Measurements from ENCODE around the gene UBXN10.
A peak's percentile ranks its signal among the peaks of the same experiment; 100 is the strongest.

Gene UBXN10

GRCh38 chr1:20195462-20195780 is 9.5 kb downstream of the UBXN10 start:
- no peak overlapping the region for H3K27ac ChIP-seq (ENCODE audit: low read length)
- H3K9me3 ChIP-seq (ENCODE audit: control insufficient read depth in 1 of 2, low read length in 2 of 2) = no peaks in the 10 kb centered on the region
- peaks cover 0 to 6% of the 10 kb centered on the region in 2 donors for H3K36me3 ChIP-seq (ENCODE audit: control insufficient read depth in 1 of 2, insufficient read depth in 2 of 2, low read length in 2 of 2)
- no peaks in the 10 kb centered on the region for H3K27me3 ChIP-seq (ENCODE audit: low read depth, low read length)
- no peak overlapping the region for H3K4me3 ChIP-seq (ENCODE audit: low read depth in 1 of 2, low read length in 2 of 2)
- peaks cover 3 to 12% of the 10 kb centered on the region in 2 donors for H3K4me1 ChIP-seq (ENCODE audit: control insufficient read depth in 1 of 2, insufficient read depth in 2 of 2, low read length in 2 of 2)

GRCh38 chr1:20197329-20197791 is 11.5 kb downstream of the UBXN10 start:
- peaks cover 0 to 12% of the 10 kb centered on the region in 2 donors for H3K4me1 ChIP-seq (ENCODE audit: control insufficient read depth in 1 of 2, insufficient read depth in 2 of 2, low read length in 2 of 2)
- H3K27ac ChIP-seq (ENCODE audit: low read length) = no peak overlapping the region
- H3K36me3 ChIP-seq (ENCODE audit: control insufficient read depth in 1 of 2, insufficient read depth in 2 of 2, low read length in 2 of 2) = no peaks in the 10 kb centered on the region
- no peaks in the 10 kb centered on the region for H3K9me3 ChIP-seq (ENCODE audit: control insufficient read depth in 1 of 2, low read length in 2 of 2)
- H3K4me3 ChIP-seq (ENCODE audit: low read depth in 1 of 2, low read length in 2 of 2) = no peak overlapping the region
- no peaks in the 10 kb centered on the region for H3K27me3 ChIP-seq (ENCODE audit: low read depth, low read length)

GRCh38 chr1:20198296-20198695 is 12.4 kb downstream of the UBXN10 start:
- Histone ChIP-seq H3K27me3 (ENCODE audit: low read depth, low read length) (no peaks in the 10 kb centered on the region), H3K4me3 (ENCODE audit: low read depth in 1 of 2, low read length in 2 of 2) (no peak overlapping the region), H3K9me3 (ENCODE audit: control insufficient read depth in 1 of 2, low read length in 2 of 2) (no peaks in the 10 kb centered on the region), H3K4me1 (ENCODE audit: control insufficient read depth in 1 of 2, insufficient read depth in 2 of 2, low read length in 2 of 2) (peaks cover 0 to 12% of the 10 kb centered on the region in 2 donors), H3K27ac (ENCODE audit: low read length) (no peak overlapping the region), H3K36me3 (ENCODE audit: control insufficient read depth in 1 of 2, insufficient read depth in 2 of 2, low read length in 2 of 2) (no peaks in the 10 kb centered on the region)

GRCh38 chr1:20198918-20199317 is 13.0 kb downstream of the UBXN10 start:
- no peaks in the 10 kb centered on the region for H3K9me3 ChIP-seq (ENCODE audit: control insufficient read depth in 1 of 2, low read length in 2 of 2)
- H3K27ac ChIP-seq (ENCODE audit: low read length) = no peak overlapping the region
- H3K27me3 ChIP-seq (ENCODE audit: low read depth, low read length) = no peaks in the 10 kb centered on the region
- H3K4me3 ChIP-seq (ENCODE audit: low read depth in 1 of 2, low read length in 2 of 2) = no peak overlapping the region
- no peaks in the 10 kb centered on the region for H3K36me3 ChIP-seq (ENCODE audit: control insufficient read depth in 1 of 2, insufficient read depth in 2 of 2, low read length in 2 of 2)
- H3K4me1 ChIP-seq (ENCODE audit: control insufficient read depth in 1 of 2, insufficient read depth in 2 of 2, low read length in 2 of 2) = peaks cover 0 to 12% of the 10 kb centered on the region in 2 donors

GRCh38 chr1:20199403-20199802 is 13.5 kb downstream of the UBXN10 start:
- no peak overlapping the region for H3K27ac ChIP-seq (ENCODE audit: low read length)
- no peak overlapping the region for H3K4me3 ChIP-seq (ENCODE audit: low read depth in 1 of 2, low read length in 2 of 2)

GRCh38 chr1:20199840-20200239 is 13.9 kb downstream of the UBXN10 start:
- no peak overlapping the region for H3K4me3 ChIP-seq (ENCODE audit: low read depth in 1 of 2, low read length in 2 of 2)
- no peaks in the 10 kb centered on the region for H3K27me3 ChIP-seq (ENCODE audit: low read depth, low read length)
- no peaks in the 10 kb centered on the region for H3K9me3 ChIP-seq (ENCODE audit: control insufficient read depth in 1 of 2, low read length in 2 of 2)
- peaks cover 0 to 6% of the 10 kb centered on the region in 2 donors for H3K4me1 ChIP-seq (ENCODE audit: control insufficient read depth in 1 of 2, insufficient read depth in 2 of 2, low read length in 2 of 2)
- no peak overlapping the region for H3K27ac ChIP-seq (ENCODE audit: low read length)
- no peaks in the 10 kb centered on the region for H3K36me3 ChIP-seq (ENCODE audit: control insufficient read depth in 1 of 2, insufficient read depth in 2 of 2, low read length in 2 of 2)

More at GRCh38 chr1:20199403-20199802, 13.5 kb downstream of the UBXN10 start:
- Histone ChIP-seq H3K27me3 (ENCODE audit: low read depth, low read length) (no peaks in the 10 kb centered on the region), H3K9me3 (ENCODE audit: control insufficient read depth in 1 of 2, low read length in 2 of 2) (no peaks in the 10 kb centered on the region), H3K36me3 (ENCODE audit: control insufficient read depth in 1 of 2, insufficient read depth in 2 of 2, low read length in 2 of 2) (no peaks in the 10 kb centered on the region), H3K4me1 (ENCODE audit: control insufficient read depth in 1 of 2, insufficient read depth in 2 of 2, low read length in 2 of 2) (peaks cover 0 to 9% of the 10 kb centered on the region in 2 donors)

- Histone ChIP-seq H3K9me3 (ENCODE audit: control insufficient read depth in 1 of 2, low read length in 2 of 2) (no peaks in the 10 kb centered on the region), H3K4me1 (ENCODE audit: control insufficient read depth in 1 of 2, insufficient read depth in 2 of 2, low read length in 2 of 2) (no peaks in the 10 kb centered on the region), H3K36me3 (ENCODE audit: control insufficient read depth in 1 of 2, insufficient read depth in 2 of 2, low read length in 2 of 2) (no peaks in the 10 kb centered on the region), H3K27ac (ENCODE audit: low read length) (no peak overlapping the region), H3K27me3 (ENCODE audit: low read depth, low read length) (no peaks in the 10 kb centered on the region), H3K4me3 (ENCODE audit: low read depth in 1 of 2, low read length in 2 of 2) (no peak overlapping the region)
Measured at GRCh38 chr1:20200966-20201365, 15.1 kb downstream of the UBXN10 start.

GRCh38 chr1:20202166-20202565 is 16.3 kb downstream of the UBXN10 start:
- no peaks in the 10 kb centered on the region for H3K9me3 ChIP-seq (ENCODE audit: control insufficient read depth in 1 of 2, low read length in 2 of 2)
- no peak overlapping the region for H3K27ac ChIP-seq (ENCODE audit: low read length)
- no peak overlapping the region for H3K4me3 ChIP-seq (ENCODE audit: low read depth in 1 of 2, low read length in 2 of 2)
- H3K27me3 ChIP-seq (ENCODE audit: low read depth, low read length) = no peaks in the 10 kb centered on the region
- no peaks in the 10 kb centered on the region for H3K4me1 ChIP-seq (ENCODE audit: control insufficient read depth in 1 of 2, insufficient read depth in 2 of 2, low read length in 2 of 2)
- H3K36me3 ChIP-seq (ENCODE audit: control insufficient read depth in 1 of 2, insufficient read depth in 2 of 2, low read length in 2 of 2) = no peaks in the 10 kb centered on the region

- Histone ChIP-seq H3K4me3 (ENCODE audit: low read depth in 1 of 2, low read length in 2 of 2) (no peak overlapping the region), H3K36me3 (ENCODE audit: control insufficient read depth in 1 of 2, insufficient read depth in 2 of 2, low read length in 2 of 2) (no peaks in the 10 kb centered on the region), H3K4me1 (ENCODE audit: control insufficient read depth in 1 of 2, insufficient read depth in 2 of 2, low read length in 2 of 2) (peaks cover 3% of the 10 kb centered on the region in 2 donors), H3K27me3 (ENCODE audit: low read depth, low read length) (no peaks in the 10 kb centered on the region), H3K27ac (ENCODE audit: low read length) (no peak overlapping the region), H3K9me3 (ENCODE audit: control insufficient read depth in 1 of 2, low read length in 2 of 2) (no peaks in the 10 kb centered on the region)
Measured at GRCh38 chr1:20207546-20207945, 21.6 kb downstream of the UBXN10 start.

GRCh38 chr1:20209471-20209870 is 23.6 kb downstream of the UBXN10 start:
- no peaks in the 10 kb centered on the region for H3K36me3 ChIP-seq (ENCODE audit: control insufficient read depth in 1 of 2, insufficient read depth in 2 of 2, low read length in 2 of 2)
- H3K4me3 ChIP-seq (ENCODE audit: low read depth in 1 of 2, low read length in 2 of 2) = no peak overlapping the region
- H3K4me1 ChIP-seq (ENCODE audit: control insufficient read depth in 1 of 2, insufficient read depth in 2 of 2, low read length in 2 of 2) = peaks cover 4 to 11% of the 10 kb centered on the region in 2 donors
- no peaks in the 10 kb centered on the region for H3K27me3 ChIP-seq (ENCODE audit: low read depth, low read length)
- H3K9me3 ChIP-seq (ENCODE audit: control insufficient read depth in 1 of 2, low read length in 2 of 2) = no peaks in the 10 kb centered on the region
- H3K27ac ChIP-seq (ENCODE audit: low read length) = no peak overlapping the region

- Histone ChIP-seq H3K9me3 (ENCODE audit: control insufficient read depth in 1 of 2, low read length in 2 of 2) (no peaks in the 10 kb centered on the region), H3K27ac (ENCODE audit: low read length) (peak overlapping the region; percentile 24), H3K4me3 (ENCODE audit: low read depth in 1 of 2, low read length in 2 of 2) (no peak overlapping the region), H3K36me3 (ENCODE audit: control insufficient read depth in 1 of 2, insufficient read depth in 2 of 2, low read length in 2 of 2) (no peaks in the 10 kb centered on the region), H3K4me1 (ENCODE audit: control insufficient read depth in 1 of 2, insufficient read depth in 2 of 2, low read length in 2 of 2) (peaks cover 4 to 11% of the 10 kb centered on the region in 2 donors), H3K27me3 (ENCODE audit: low read depth, low read length) (no peaks in the 10 kb centered on the region)
Measured at GRCh38 chr1:20210736-20211460, 25.0 kb downstream of the UBXN10 start.

- Histone ChIP-seq H3K9me3 (ENCODE audit: control insufficient read depth in 1 of 2, low read length in 2 of 2) (no peaks in the 10 kb centered on the region), H3K27me3 (ENCODE audit: low read depth, low read length) (no peaks in the 10 kb centered on the region), H3K4me3 (ENCODE audit: low read depth in 1 of 2, low read length in 2 of 2) (no peak overlapping the region), H3K36me3 (ENCODE audit: control insufficient read depth in 1 of 2, insufficient read depth in 2 of 2, low read length in 2 of 2) (no peaks in the 10 kb centered on the region), H3K27ac (ENCODE audit: low read length) (peak overlapping the region; percentile 24), H3K4me1 (ENCODE audit: control insufficient read depth in 1 of 2, insufficient read depth in 2 of 2, low read length in 2 of 2) (peaks cover 4 to 11% of the 10 kb centered on the region in 2 donors)
Measured at GRCh38 chr1:20211511-20211931, 25.6 kb downstream of the UBXN10 start.

Data from muscle layer of duodenum (tissue), 2 donors.